Measurements from ENCODE around the gene CD63.

The CD63 gene

DNA sequence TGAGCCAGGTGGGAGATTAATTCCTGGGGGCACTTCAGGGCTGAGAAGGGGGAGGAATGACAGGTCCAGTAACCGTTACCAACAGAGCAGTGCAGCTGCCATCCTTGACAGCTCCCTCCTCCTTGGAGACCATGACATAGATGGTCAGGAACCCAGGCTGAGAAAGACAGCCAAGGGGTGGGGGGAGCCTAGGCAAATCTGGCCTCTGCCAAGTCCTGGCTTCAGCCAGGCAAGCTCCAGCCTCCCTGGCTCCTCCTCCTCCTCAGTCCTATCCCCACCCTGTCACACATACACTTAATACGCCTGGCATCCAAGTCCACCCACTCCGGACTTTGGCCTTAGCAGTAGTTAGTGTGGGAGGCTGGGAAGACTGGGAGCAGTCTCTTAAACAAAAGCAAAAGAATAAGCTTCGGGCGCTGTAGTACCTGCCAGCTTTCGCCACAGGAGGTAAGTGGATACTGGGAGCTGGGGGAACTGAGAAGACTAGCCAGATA is 8.7 kb downstream of the CD63 start, which contains the start of gene RDH5:
RDH5 (plus strand) TSS at position 323 of the 494 bp plus-strand sequence. CDS start 792 bp downstream, outside the sequence.
- DNase-seq, result peak; percentile 66

DNA sequence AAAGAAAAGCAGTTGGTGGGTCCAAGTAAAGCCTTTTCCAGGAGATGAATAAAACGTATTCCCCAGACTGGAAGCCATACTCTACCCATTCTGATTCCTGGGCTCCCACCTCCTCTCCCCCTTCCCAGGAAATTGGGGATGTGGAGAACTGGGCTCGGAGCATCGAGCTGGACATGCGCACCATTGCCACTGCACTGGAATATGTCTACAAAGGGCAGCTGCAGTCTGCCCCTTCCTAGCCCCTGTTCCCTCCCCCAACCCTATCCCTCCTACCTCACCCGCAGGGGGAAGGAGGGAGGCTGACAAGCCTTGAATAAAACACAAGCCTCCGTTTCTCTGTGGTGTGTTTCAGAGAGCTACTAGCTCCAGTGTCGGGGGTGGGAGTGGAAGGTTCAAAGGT is 9.4 kb downstream of the CD63 start:
- no peak for DNase-seq

DNA sequence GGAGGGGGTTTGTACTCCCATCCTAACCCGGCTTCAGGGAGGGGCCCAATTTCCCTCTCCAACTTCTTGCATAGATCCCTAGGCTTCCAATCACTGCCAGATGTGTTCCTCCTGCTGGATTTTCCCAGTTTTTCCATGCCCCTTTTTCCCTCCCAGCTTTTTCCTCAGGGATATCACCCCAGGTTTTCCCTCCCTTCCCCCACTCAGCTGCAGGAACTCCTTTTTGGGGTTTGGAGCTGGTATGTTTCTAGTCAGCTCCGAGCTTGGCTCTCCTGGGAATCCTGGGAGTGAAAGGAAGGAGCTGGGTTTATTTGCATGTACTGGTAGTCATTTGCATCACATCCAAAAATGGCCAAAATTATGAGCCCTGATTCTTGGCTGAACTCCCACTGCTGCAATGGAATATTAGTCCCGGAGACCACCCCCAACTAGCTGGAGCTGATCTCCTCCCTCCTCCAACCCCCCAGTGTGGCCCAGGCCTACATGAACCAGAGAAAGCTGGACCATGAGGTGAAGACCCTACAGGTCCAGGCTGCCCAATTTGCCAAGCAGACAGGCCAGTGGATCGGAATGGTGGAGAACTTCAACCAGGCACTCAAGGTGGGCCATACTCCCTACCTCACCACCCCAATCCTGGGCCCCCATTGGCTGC is 10.1 kb downstream of the CD63 start:
- no peak for DNase-seq

DNA sequence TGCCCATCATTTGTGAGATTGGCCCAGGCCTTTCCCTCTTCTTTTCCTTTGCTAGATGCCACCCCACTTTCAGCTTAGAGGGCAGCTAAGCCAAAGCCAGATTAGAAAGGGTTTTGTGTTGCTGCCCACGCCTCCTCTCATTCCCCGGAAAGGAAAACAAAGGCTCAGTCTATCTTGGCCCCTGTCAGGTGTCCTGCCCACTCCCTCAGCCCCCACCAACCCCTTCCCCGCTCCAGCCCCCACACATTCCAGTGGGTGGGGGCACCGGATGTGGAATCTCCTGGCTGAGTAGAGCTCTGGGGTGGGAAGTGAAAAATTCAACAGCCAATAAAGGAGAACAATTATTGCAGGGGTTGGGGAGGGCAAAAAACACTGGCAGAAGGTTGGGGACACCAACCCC is 10.8 kb downstream of the CD63 start:
- DNase-seq, result no peak

DNA sequence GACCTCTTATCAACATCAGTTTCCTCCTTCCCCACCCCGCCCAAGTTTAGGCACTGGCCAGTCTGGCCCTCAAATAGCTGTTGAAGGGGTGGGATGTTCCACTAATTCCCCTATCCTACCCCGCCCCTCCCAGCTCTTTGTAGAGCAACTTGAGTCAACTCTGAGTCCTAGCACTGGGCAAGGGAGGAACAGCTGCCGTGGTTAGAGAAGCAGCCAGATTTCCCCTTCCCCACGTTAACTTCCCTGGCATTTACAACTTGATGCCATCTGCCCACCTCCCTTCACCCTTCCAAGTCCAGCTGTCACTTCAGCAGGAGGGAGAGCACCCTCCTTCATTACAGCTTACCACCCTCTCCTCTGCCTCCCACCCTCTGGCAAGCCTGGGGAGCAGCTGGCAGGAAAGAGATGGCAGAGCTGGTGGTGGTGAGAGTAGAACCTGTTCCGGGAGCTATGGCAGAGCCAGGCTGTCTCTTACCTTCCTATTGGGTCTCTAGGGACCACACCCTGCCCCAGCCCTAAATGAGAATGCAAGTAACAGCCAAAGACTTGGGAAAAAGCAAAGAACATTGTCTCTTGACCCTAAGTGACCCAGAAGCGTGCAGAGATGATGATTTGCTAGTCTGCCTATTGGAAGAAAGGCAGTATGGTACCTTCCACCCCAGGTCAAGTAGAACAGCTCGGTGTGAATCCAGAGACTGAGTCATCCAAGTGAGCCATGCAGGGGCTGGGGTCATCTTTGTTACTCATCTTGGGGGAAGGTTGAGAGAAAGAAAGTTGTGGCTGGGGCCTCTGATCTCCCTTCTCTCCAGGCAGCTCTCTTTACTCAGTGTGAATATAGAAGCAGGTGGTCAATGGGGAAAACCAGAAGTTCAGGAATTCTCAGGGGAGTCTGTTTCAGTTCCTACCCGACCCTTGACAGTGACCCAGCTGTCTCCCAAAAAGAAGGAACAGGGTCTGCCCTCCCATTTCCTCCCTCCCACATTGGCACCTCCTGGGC is 11.5 kb downstream of the CD63 start:
- no peak for DNase-seq

DNA sequence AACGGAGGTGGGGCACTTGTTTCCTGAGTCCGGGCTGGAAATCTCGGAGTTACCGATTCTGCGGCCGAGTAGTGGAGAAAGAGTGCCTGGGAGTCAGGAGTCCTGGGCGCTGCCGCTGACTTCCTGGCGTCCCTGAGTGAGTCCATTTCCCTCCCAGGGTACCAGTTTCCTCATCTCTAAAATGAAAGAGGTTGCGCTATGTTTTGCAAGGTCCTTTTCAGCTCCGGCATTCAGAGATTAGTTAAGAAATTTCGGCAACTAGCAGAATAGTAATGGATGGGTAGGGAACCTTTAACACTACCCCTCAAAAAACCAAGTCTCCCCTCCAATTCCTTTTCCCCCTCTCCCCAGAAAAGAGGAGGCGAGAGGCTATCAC is 12.2 kb downstream of the CD63 start:
- DNase-seq, result no peak

DNA sequence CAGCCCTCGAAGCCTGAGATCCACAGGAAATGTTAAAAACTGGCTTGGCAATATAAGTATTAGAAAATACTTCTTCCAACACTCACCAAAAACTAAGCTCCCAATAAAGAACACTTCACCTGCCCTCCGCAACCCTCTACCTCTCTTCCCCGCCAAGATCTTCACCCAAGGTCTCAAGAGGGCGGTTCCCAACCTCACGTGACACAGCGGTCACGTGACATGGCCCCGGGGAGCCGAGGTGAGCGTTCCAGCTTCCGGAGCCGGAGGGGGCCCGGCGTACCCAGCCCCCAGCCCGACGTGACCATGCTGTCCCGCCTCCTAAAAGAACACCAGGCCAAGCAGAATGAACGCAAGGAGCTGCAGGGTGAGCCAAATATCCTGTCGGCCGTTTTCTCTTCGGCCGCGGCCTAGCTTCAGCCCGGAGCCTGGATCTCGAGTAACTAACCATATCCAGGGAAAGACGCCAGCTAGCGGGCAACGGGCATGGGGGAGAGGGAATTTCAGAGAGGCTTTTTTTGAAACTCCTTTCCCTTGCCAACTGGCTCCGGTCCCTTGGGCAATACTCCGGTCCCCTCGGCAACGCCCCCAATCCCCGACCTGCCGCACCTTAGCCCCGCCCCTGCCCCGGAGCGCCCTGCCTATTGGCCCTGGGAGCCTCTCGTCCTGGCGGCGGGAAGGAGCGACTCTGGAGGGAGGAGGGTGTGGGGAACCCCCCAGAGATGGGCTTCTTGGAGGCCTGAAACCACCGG is 12.8 kb downstream of the CD63 start, which contains the start of gene BLOC1S1:
BLOC1S1 (plus strand) TSS at position 214 of the 749 bp plus-strand sequence; CDS start at position 220, 6 bp downstream.
- DNase-seq, result peak; percentile 79

DNA sequence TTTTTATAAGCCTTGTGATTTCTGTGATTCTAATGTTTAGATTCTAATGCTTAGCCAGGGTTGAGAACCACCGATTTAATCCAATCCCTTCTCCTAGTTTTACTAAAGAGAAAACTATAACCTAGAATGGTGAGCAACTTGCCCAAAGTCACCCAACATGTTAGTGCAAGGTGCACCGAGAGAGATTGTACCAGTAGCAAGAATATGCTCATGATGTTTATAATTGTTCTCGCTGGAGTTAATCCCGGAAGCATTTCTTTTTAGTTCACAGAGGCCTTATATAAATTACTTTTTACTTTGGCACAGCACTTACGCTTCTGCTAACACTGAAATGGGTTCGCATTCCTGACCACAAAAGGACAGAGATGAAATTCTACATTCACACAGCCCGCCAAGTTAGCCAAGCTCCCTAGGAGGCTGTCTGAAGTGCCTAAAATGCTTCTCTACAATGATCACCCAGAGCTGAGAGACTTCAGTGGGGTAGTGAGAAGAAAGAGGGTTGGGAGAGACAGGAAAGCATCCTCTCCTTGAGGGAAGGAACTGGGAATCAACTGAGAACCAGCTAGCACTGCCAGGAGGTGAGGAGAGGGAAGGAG is 13.5 kb downstream of the CD63 start:
- no peak for DNase-seq

DNA sequence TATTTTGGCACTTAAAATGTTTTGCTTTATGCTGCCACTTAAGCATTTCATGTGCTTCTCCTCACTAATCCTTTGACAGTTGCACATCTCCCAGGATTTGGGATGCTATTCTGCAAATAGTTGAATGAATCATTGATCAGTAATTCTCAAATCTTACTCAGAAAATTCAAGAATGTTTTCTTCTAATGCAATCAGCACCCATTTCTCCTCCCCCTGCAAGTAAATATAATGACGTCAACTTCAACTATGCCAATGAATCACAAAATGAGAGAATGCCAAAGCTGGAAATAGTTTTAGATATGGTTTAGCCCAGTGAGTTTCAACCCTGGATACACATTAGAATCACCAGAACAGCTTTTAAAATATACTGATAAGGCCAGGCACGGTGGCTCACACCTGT is 15.1 kb downstream of the CD63 start:
- DNase-seq, result peak; percentile 74

DNA sequence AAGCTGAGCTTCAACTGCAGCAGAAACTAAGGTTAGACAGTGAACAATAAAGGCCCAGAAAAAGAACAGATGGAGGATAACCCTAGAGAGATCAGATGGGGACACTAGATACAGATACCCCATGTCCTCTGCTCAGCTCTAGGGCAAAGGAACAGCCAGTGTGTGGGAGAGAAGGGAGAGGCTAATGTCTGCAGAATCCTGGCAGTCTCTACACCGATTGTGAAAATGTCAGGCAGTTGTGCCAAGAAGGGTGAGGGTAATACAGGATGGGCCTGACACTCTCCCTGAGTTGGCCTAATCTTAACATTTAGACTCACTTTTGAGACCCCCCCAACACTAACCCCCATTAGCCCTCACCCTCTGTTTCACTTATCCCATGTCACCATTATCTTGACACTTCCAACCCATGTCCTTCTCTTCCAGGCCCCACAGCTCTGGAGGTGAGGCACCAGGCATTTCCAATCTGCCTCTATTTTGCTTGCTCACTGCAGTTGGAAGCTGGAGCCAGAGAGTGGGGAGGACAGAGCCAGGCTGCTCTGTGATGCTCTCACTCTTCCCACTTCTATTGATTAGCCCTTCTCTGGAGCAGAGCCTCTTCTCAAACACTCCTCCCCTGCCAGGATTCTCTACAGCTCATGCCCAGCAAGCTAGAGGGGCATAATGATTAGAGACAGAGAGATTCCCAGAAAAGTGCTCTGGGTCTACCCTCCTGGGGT is 16.0 kb downstream of the CD63 start:
- no peak for DNase-seq

DNA sequence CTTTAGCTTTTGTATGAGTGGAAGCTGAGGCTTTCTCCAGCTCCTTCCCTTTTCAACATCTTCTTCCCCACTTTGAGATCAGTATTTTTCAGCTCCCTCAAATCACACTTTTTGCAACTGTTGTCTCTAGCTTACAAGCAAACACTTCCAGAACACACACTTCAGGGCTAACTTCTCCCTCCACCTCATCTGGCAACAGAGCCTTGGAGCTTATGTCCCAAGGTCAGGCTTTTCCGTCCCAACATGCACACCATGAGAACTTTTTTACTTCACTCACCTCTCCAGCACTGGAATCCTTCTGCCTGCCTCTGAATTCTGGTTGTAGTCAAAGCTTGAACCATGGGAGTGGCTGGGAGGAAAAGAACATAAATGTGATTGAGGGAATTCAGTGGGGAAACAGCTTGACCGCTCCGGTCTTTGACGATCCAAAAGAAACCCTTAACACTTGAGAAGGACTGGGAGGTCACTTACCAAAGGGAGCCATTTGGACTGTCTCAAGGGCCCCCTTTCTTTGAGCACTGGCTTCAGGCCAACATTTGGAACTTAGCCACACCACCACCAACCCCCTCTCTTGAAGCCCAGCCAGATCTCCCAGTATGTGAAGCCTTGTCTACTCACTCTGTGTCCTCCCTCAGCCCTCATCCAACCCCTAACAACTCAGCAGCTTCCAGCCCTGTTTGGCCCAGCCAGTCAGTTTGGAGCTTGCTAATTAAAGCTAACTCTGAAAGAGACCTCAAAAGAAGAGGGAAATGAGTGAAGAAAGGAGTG is 16.8 kb downstream of the CD63 start:
- no peak for DNase-seq

DNA sequence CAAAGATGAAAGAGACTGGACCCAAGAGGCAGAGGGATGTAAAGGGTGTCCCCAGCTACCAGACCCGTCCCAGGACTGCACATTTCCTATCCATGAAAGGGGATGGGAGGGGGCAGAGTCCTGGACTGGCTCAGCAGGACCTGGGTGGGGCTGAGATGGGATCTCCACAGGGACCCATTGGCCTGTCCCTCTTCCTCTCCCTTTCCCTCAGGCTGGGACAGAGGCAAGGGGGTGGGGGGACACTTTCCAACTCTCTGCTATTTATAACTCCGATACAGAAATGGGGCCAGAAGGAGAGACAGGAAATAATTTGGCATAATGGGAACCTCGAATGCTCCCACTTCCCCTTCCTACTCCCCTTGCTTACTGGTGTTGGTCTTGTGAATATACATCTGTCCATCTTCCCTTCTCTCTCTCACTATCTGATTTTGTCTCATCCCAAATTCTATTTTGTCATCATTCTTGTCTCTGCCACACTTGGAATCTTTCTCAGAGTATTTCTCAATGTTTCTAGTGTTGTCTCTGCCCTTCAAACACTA is 20.0 kb downstream of the CD63 start:
- DNase-seq, result no peak

DNA sequence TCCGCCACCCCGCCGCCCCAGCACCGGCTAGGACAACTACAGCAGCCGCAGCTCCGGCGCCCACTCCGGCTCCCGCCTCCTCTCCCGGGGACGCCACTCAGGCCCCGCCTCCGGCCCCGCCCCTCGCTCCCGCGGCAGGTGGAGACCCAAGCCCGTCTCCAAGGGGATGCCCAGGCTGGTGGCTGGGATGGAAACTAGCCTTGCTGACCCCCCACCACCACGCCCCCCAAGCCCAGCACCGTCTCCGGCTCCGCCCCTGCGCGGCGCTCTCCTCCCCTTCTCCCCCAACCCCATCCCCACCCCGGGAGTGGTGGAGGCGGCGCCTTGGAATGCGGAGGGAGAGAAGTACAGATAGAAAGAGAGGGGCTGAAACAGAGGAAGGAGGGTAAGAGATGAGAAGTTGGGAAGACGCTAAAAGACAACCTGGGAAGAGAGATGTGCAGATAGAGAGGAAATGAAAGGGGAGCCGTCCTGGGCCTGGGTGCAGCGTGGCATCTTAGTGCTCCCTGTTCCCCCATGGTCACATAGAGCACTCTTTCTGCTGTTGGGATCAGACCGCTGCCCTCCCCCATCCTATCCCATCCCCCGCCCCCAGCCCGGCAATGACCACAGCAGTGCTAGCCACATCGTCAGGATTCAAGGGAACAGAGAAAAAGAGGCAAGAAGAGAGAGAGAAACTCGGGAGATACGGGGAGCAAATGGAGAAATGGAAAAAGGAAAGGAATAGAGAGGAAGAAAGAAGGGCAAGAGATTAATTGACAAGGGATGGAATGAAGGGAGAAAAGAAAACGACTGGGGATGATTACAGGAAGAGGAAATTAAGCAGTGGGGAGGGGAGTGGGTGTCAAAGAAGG is 20.7 kb downstream of the CD63 start, which contains the start of gene ITGA7:
ITGA7 (minus strand) TSS at position 64 of the 854 bp plus-strand sequence. CDS start 222 bp downstream, outside the sequence.
- no peak for DNase-seq

DNA sequence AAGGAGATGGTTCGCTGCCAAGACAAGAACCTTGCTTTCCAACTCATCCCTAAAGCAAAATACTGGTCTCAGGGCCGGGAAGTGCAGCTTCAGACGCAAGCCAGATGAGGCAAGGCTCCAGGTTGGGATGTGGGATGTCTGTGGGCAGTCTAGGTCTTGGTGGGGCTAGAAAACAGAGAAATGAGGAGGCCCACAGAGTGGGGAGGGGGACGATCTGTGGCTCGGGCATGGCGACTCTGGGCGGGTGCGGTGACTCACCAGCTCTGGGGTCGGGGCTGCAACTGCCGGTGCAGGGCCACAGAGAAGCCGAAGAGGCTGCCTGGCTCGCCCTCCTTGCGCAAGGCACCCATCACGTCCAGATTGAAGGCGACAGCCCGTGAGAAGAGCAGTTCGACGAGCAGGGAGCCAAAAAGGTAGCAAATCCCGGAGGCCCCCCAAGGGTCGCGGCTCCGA is 21.6 kb downstream of the CD63 start:
- DNase-seq, result no peak

DNA sequence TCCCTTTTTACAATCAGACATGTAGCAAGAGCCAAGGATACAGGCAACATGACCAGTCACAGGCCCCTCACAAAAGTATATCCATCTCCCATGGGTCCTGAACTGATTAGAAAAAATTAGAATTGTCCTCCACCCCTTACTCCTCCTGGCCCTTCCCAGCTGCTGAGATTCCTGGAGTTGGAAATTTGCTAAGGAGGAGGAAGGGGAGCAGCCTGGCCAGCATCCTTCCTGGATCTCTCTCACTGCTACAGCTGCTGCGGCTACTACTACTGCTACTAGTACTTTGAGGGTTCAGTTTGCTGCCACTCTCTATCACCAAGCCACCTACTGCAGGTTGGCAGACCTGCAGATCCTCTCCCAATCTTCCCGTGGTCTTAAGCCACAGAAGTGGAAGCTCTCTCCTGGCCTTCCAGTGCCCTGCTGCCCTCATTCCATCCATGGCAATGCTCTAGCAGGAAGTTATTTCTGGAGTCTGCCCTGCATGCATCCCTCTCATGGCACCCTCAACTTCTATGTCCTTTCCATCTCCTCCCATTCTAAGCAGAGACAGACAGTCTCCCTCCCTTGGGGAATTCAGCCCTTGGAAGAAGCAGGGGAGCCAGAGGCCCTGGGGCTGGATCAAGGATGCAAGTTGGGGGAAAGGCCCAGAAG is 22.1 kb downstream of the CD63 start:
- DNase-seq, result no peak

DNA sequence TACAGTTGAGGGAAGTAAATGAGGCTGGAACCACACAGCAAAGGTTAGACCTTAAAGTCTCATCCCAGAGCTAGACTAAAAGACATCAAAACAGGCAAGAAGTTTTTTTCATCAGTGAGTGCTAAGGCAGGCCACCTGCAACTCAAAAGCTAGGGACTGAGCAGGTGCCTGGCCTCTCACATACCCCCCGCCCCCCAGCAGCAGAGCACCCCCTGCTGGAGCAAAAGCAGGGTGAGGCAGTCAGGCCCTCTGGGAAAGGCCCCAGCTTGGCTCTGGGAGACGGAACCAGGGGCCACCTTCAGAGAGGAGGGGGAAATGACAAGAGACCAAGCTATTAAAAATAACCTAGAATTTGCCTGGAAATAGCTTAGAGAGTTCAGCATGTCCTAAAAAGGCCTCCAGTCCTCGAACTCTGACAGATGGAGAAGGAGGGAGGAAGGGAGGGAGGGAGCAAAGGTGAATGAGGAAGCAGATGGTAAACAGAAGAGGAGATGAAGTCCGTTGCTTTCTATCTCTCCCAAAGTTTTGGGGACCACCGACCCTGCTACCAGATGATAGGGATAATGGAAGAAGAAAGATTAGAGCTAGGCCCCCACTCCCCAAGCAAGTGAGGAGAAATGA is 22.9 kb downstream of the CD63 start:
- no peak for DNase-seq

DNA sequence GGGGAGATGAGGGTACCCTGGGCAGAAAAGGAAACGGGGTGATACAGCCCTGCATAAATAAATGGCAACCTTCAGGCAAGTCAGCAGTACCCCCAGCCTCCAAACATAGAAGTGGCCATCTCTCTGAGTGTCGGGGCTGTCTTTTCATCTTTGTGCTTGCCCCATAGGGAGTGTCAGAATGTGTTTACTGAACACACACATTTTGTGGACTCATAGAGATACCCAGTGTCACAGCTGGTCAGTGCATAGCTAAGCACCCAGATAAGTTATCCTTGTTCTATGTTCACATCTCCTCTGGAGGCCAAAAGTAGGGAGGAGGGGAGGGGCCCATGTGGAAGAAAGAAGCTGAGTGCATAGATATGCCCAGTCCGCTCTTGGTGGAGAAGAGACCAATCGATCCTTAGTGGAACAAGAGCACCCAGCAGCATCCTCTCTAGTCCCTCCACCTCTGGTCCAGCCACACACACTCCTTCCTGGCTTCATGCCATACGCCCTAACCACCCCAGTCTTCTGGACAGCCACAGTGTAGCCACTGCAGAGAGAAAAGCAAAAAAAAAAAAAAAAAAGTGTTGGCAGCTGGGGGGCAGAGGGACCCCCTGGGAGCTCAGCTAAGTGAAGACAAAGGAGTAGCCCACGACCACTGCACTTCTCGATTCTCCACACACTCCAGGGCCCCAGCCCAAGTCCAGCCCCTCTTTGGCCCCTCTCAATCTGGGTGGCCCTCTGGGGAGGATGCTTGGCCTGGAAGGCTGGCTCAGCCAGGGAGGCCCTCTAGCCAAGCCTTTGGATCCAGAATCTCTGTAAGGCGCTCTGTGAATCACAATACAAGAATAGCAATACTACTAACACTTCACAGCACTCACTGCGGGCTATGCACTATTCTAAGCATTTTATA is 23.7 kb downstream of the CD63 start:
- no peak for DNase-seq
